Measurements from ENCODE around the gene SMIM32.

GRCh38 chr5:136162008-136162407 lies 31.0 kb downstream of the SMIM32 start:
- TF ChIP-seq CTCF (IDR thresholded peaks at IDR 0.05; ENCODE audit: low read length) (no peak), EZH2 (optimal IDR thresholded peaks at IDR 0.05; ENCODE audit: low read depth, low read length) (no peak)
